ENCODE data around the gene SH2B3.
"Not testable (repeated sequence)": the region's sequence is repeated elsewhere in the genome, so short reads cannot be mapped to it uniquely, and the experiment has no call there.

The SH2B3 gene

GRCh38 chr12:111457577-111457976 lies 51.9 kb downstream of the SH2B3 start:
- DNase-seq (ENCODE audit: low read depth in 3 of 3): no peak

GRCh38 chr12:111458546-111459172 lies 52.9 kb downstream of the SH2B3 start:
- no peak for DNase-seq (ENCODE audit: low read depth in 3 of 3)

DNA sequence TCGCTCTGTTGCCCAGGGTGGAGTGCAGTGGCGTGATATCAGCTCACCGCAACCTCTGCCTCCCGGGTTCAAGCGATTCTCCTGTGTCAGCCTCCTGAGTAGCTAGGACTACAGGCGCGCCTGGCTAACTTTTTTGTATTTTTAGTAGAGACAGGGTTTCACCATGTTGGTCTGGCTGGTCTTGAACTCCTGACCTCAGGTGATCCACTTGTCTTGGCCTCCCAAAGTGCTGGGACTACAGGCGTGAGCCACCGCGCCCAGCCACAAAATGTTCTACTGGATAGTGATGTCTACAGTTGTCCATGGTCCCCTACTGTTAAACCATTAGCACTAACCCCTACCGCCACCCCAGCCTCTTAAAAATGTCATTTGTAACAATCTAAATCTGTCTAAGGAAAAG lies 54.4 kb downstream of the SH2B3 start:
- DNase-seq (ENCODE audit: low read depth in 3 of 3): not testable (repeated sequence)

GRCh38 chr12:111462210-111462769 lies 56.6 kb downstream of the SH2B3 start:
- DNase-seq (ENCODE audit: low read depth in 3 of 3): no peak

- no peak for DNase-seq (ENCODE audit: low read depth in 3 of 3)
Observed at GRCh38 chr12:111467092-111467856, 61.6 kb downstream of the SH2B3 start.

GRCh38 chr12:111467857-111468241 lies 62.1 kb downstream of the SH2B3 start:
- no peak for DNase-seq (ENCODE audit: low read depth in 3 of 3)

- DNase-seq (ENCODE audit: low read depth in 3 of 3): no peak
Observed at GRCh38 chr12:111469401-111469800, 63.7 kb downstream of the SH2B3 start.

DNA sequence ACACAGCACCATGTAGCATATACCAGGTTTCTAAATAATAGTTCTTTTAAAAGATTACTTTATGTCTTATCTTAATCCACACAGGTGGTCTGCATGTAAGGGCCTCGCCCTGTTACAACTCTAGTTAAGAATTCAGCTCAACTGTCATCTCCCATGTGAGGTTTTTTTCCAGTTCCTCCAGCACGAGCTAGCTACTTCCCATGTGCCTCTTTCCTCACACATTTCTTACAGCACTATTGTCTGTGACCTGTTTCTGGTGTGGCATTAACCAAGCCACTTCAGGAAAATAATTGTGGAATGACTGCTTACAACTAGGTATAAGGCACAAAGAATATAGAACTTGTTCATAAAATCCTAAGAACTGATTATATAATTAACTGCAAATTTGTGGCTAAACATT lies 65.5 kb downstream of the SH2B3 start:
- no peak for DNase-seq (ENCODE audit: low read depth in 3 of 3)

- DNase-seq (ENCODE audit: low read depth in 3 of 3): no peak
Observed at GRCh38 chr12:111482462-111482861, 76.7 kb downstream of the SH2B3 start.

GRCh38 chr12:111488271-111488670 lies 82.5 kb downstream of the SH2B3 start:
- no peak for DNase-seq (ENCODE audit: low read depth in 3 of 3)

DNA sequence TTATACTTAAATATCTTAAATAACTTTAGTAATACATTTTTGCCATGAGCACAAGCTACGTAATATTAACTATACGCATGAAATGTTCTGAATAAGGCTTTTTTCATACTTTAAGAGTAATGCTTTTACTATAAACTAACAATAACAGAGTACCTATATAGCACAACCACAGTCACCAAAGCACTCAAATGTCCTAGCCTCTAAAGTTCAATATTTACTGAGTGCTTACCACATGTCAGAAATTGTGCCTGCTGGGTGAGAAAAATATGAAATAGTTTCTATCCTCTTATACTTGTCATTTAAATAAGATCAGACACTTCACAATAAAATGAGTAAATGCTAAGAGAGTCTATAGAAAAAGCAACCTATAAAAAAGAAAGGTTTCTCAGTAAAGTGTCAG lies 83.1 kb downstream of the SH2B3 start:
- no peak for DNase-seq (ENCODE audit: low read depth in 3 of 3)

DNA sequence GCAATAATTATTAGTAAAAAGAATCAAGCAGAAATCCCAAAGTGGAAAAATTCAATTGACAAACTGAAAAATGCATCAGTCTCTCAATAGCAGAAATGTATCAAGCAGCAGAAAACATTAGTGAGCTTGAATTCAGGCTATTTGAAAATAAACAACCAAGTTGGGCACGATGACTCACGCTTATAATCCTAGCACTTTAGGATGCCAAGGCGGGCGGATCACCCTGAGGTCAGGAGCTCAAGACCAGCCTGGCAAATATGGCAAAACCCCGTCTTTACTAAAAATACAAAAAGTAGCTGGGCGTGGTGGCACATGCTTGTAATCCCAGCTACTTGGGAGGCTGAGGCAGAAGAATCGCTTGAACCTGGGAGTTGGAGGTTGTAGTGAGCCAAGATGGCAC lies 87.3 kb downstream of the SH2B3 start:
- not testable (repeated sequence) for DNase-seq (ENCODE audit: low read depth in 3 of 3)

- no peak for DNase-seq (ENCODE audit: low read depth in 3 of 3)
Observed at GRCh38 chr12:111494676-111495075, 89.0 kb downstream of the SH2B3 start.

Measured in stimulated activated CD4-positive, alpha-beta T cell treated with anti-CD3 and anti-CD28 coated beads, TNF-alpha, amount 100 ng/mL, for 48 hours (primary cell).